ENCODE data around the gene SETD9. TPM values are rescaled to one million over a fixed set of nuclear protein-coding genes. Genes with fewer than 3 reads are reported as not detected.

SETD9 gene
- total and polyA plus RNA-seq, 9 donors, result 2.3 to 9.0 (median 7.0) TPM

DNA sequence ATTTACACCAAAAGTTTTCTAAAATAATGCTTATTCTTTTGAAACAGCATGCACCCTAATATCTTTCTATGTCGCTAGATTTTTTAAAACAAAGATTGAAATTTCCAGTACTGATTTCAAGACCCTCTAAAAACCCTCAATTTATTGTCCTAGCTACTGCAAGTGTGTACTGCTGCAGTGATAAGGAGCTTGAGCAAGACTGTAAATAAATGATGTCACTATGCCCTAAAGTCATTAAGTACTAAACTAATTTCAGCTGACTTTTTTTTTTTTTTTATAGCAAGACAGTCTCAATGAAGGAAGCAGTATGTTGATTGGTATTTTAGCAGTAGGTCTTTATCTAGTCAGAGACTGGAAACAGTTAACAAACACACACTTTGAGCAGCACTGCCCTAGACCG, 54.8 kb downstream of the SETD9 start:
- Histone ChIP-seq H3K27me3 (no peaks in the 10 kb centered on the region), H3K27ac (no peak overlapping the region), H3K9me3 (no peaks in the 10 kb centered on the region), H3K4me1 (ENCODE audit: insufficient read depth) (no peaks in the 10 kb centered on the region), H3K4me3 (no peak overlapping the region), H3K36me3 (no peaks in the 10 kb centered on the region)
- TF ChIP-seq EP300 (IDR thresholded peaks at IDR 0.05), result no peak
- TF ChIP-seq POLR2A (IDR thresholded peaks at IDR 0.05), result no peak
- TF ChIP-seq, protein P1, sequence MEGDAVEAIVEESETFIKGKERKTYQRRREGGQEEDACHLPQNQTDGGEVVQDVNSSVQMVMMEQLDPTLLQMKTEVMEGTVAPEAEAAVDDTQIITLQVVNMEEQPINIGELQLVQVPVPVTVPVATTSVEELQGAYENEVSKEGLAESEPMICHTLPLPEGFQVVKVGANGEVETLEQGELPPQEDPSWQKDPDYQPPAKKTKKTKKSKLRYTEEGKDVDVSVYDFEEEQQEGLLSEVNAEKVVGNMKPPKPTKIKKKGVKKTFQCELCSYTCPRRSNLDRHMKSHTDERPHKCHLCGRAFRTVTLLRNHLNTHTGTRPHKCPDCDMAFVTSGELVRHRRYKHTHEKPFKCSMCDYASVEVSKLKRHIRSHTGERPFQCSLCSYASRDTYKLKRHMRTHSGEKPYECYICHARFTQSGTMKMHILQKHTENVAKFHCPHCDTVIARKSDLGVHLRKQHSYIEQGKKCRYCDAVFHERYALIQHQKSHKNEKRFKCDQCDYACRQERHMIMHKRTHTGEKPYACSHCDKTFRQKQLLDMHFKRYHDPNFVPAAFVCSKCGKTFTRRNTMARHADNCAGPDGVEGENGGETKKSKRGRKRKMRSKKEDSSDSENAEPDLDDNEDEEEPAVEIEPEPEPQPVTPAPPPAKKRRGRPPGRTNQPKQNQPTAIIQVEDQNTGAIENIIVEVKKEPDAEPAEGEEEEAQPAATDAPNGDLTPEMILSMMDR (IDR thresholded peaks at IDR 0.05), result no peak
- intact Hi-C loops (cut with DNase I), result loop anchor here in 1 of 4 donors (10.0 kb wide), 1 partner anchor 911 kb away; no protein-coding TSS in a partner anchor
- no peak for DNase-seq
- WGBS, 3 donors, result 21 to 46% (median 25%) methylated on average over 2 of the region's 2 CpGs

Other genes starting within 250 kb of the SETD9 start
- 10 to 100 TPM; 15.7 to 29.8 (median 21.7) TPM for gene MAP3K1, start 94.0 kb upstream of the SETD9 start, total RNA-seq
- 10 to 100 TPM in 1 of 2 donors, 1 to 10 TPM in 1; 5.4 to 12.2 TPM for gene MAP3K1, start 94.0 kb upstream of the SETD9 start, polyA plus RNA-seq
- 10 to 100 TPM; 28.1 to 57.2 (median 41.0) TPM for gene MIER3, start 42.5 kb downstream of the SETD9 start, total RNA-seq
- 10 to 100 TPM in 1 of 2 donors, 1 to 10 TPM in 1; 7.9 to 15.1 TPM for gene MIER3, start 42.5 kb downstream of the SETD9 start, polyA plus RNA-seq

Data from ovary (tissue), 9 donors.